ENCODE data around the gene NAALADL2. TPM values are rescaled to one million over a fixed set of nuclear protein-coding genes. Genes with fewer than 3 reads are reported as not detected.

Gene NAALADL2
- total and polyA plus RNA-seq, 2 of the 13 experiments (the other 11 are each of a cell fraction or from before 2014, with no cell fraction given), result 0.08 TPM; not detected in 1

GRCh38 chr3:174846055-174846454, 13.1 kb upstream of the NAALADL2 start (continued):
- TF ChIP-seq ZNF720 (CRISPR knock-in tag; IDR thresholded peaks at IDR 0.05) (no peak), PAXIP1 (CRISPR knock-in tag; conservative IDR thresholded peaks at IDR 0.05) (no peak), HOXA5 (CRISPR knock-in tag; IDR thresholded peaks at IDR 0.05) (no peak), FOSL2 (CRISPR knock-in tag; IDR thresholded peaks at IDR 0.05) (no peak), ZNF547 (CRISPR knock-in tag; IDR thresholded peaks at IDR 0.05) (no peak), NRL (CRISPR knock-in tag; IDR thresholded peaks at IDR 0.05; ENCODE audit: borderline replicate concordance) (no peak), MLLT10 (CRISPR knock-in tag; IDR thresholded peaks at IDR 0.05) (no peak), POLR2AphosphoS5 (IDR thresholded peaks at IDR 0.05; ENCODE audit: low read depth, low read length) (no peak), MXI1 (IDR thresholded peaks at IDR 0.05; ENCODE audit: borderline replicate concordance, low read depth, low read length) (no peak)
- TF ChIP-seq, protein P1, sequence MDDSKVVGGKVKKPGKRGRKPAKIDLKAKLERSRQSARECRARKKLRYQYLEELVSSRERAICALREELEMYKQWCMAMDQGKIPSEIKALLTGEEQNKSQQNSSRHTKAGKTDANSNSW (CRISPR knock-in tag; IDR thresholded peaks at IDR 0.05; ENCODE audit: borderline replicate concordance), result no peak

DNA sequence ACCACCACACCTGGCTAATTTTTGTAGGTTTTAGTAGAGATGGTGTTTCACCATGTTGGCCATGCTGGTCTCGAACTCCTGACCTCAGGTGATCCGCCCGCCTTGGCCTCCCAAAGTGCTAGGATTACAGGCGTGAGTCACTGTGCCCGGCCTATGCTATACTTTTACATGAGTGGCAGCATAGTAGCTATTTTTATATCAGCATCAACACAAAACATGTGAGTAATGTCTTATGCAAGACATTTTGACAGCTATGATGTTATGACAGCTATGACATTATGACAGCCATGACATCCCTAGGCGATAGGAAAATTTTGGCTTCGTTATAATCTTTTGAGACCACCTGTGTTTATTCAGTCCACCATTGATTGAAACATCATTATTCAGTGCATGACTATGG, 4.1 kb upstream of the NAALADL2 start:
- no peaks in the 10 kb centered on the region for H4K20me1 ChIP-seq (ENCODE audit: insufficient read depth, low read length)
- no peaks in the 10 kb centered on the region for H3K27me3 ChIP-seq (ENCODE audit: control insufficient read depth in 1 of 2, insufficient read depth in 2 of 2, low read length in 2 of 2)
- H3K9ac ChIP-seq (ENCODE audit: insufficient read depth, low read depth, low read length), result no peak overlapping the region
- FAIRE-seq, result no peak
- no peak for DNase-seq (ENCODE audit: low spot score)
- H2AFZ ChIP-seq (ENCODE audit: low read length), result no peak overlapping the region
- intact Hi-C loops (cut with micrococcal nuclease; ENCODE audit: unreplicated experiment), result no loop called here
- 30% methylated on average over 7 of the region's 7 CpGs for WGBS (ENCODE audit: low lambda C conversion rate)
- ChIA-PET POLR2A (no interaction called here), CTCF (ENCODE audit: low intra/inter-chr PET ratio, low total read pairs) (no interaction called here)
- BruUV-seq (replicated peaks), result no TSS peak
- no peak overlapping the region for H3K27ac ChIP-seq (ENCODE audit: extremely low read length, insufficient read depth, low read length)
- H3K79me2 ChIP-seq (ENCODE audit: insufficient read depth, low read length), result no peaks in the 10 kb centered on the region
- TF ChIP-seq, protein P2, sequence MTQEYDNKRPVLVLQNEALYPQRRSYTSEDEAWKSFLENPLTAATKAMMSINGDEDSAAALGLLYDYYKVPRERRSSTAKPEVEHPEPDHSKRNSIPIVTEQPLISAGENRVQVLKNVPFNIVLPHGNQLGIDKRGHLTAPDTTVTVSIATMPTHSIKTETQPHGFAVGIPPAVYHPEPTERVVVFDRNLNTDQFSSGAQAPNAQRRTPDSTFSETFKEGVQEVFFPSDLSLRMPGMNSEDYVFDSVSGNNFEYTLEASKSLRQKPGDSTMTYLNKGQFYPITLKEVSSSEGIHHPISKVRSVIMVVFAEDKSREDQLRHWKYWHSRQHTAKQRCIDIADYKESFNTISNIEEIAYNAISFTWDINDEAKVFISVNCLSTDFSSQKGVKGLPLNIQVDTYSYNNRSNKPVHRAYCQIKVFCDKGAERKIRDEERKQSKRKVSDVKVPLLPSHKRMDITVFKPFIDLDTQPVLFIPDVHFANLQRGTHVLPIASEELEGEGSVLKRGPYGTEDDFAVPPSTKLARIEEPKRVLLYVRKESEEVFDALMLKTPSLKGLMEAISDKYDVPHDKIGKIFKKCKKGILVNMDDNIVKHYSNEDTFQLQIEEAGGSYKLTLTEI (CRISPR knock-in tag; conservative IDR thresholded peaks at IDR 0.05), result no peak
- no peak overlapping the region for H3K4me3 ChIP-seq (replicated peaks in 1 of 3; ENCODE audit: insufficient read depth in 1 of 3, low read depth in 2 of 3, low read length in 3 of 3)
- H3K9me3 ChIP-seq (ENCODE audit: low read length), result peaks cover 9% of the 10 kb centered on the region
- no peaks in the 10 kb centered on the region for H3K4me1 ChIP-seq (ENCODE audit: insufficient read depth, low read length)
- in situ Hi-C loops (cut with HindIII; ENCODE audit: extremely low pct_ligation_motif_present, low pct_unique_long_range_greater_than_20kb), result no loop called here
- no peak overlapping the region for H3K4me2 ChIP-seq (ENCODE audit: low read depth, low read length)
- no peak for ATAC-seq
- no peaks in the 10 kb centered on the region for H3K36me3 ChIP-seq (replicated peaks in 1 of 2; ENCODE audit: control insufficient read depth in 1 of 2, insufficient read depth in 2 of 2, low read length in 2 of 2)
